DOHH2 (cell line): ENCODE measurements around the gene CDK19.

Experiments
- EZH2phosphoT487 ChIP-seq: fragments of 200-600 bp; sonication (generic); IDR thresholded peaks from 2 replicates; pipeline ENCODE4 v1.6.1; 2017; ENCODE audit warnings: borderline replicate concordance, mild to moderate bottlenecking, antibody characterized with exemption, low read length, moderate library complexity, mixed read lengths
- TF ChIP-seq, protein P1 (sequence below): fragments of 200-600 bp; sonication (generic); IDR thresholded peaks from one replicate; pipeline ENCODE4 v1.5.1; 2014; ENCODE audit warnings: antibody characterized with exemption, mild to moderate bottlenecking, low read depth, low read length; ENCODE audit not compliant: poor library complexity, severe bottlenecking

DNA sequence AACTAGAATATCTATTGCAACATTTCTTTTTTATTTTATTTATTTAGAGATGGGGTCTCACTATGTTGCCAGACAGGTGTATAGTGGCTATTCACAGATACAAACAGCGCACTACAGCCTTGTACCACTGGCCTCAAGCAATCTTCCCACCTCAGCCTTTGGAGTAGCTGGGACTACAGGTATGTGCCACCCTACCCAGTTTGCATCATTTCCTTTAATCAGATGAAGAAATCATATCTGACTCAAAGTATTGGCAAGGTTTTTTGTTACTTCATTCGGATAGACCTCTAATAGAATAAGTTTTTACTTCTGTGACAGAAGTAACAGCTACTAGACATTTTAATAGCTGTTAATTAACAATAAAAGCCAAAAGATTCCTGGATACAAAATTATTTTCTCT lies 153.9 kb downstream of the CDK19 start:
- TF ChIP-seq, protein P1, sequence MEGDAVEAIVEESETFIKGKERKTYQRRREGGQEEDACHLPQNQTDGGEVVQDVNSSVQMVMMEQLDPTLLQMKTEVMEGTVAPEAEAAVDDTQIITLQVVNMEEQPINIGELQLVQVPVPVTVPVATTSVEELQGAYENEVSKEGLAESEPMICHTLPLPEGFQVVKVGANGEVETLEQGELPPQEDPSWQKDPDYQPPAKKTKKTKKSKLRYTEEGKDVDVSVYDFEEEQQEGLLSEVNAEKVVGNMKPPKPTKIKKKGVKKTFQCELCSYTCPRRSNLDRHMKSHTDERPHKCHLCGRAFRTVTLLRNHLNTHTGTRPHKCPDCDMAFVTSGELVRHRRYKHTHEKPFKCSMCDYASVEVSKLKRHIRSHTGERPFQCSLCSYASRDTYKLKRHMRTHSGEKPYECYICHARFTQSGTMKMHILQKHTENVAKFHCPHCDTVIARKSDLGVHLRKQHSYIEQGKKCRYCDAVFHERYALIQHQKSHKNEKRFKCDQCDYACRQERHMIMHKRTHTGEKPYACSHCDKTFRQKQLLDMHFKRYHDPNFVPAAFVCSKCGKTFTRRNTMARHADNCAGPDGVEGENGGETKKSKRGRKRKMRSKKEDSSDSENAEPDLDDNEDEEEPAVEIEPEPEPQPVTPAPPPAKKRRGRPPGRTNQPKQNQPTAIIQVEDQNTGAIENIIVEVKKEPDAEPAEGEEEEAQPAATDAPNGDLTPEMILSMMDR: no peak
- TF ChIP-seq EZH2phosphoT487: no peak
